ENCODE measurements around the gene INS.

GRCh38 chr11:2192435-2192834 lies 31.4 kb upstream of the INS start:
- no peak for TF ChIP-seq POLR2A (IDR thresholded peaks at IDR 0.05)
- TF ChIP-seq, protein P1, sequence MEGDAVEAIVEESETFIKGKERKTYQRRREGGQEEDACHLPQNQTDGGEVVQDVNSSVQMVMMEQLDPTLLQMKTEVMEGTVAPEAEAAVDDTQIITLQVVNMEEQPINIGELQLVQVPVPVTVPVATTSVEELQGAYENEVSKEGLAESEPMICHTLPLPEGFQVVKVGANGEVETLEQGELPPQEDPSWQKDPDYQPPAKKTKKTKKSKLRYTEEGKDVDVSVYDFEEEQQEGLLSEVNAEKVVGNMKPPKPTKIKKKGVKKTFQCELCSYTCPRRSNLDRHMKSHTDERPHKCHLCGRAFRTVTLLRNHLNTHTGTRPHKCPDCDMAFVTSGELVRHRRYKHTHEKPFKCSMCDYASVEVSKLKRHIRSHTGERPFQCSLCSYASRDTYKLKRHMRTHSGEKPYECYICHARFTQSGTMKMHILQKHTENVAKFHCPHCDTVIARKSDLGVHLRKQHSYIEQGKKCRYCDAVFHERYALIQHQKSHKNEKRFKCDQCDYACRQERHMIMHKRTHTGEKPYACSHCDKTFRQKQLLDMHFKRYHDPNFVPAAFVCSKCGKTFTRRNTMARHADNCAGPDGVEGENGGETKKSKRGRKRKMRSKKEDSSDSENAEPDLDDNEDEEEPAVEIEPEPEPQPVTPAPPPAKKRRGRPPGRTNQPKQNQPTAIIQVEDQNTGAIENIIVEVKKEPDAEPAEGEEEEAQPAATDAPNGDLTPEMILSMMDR (IDR thresholded peaks at IDR 0.05), result no peak
